K562 (cell line): ENCODE results near the gene PEBP1.

Experiments used
- C11orf30 ChIP-seq: fragments of 450-650 bp; IDR thresholded peaks from 2 replicates; pipeline ENCODE4 v1.6.1; 2016; ENCODE audit warnings: low read depth, mild to moderate bottlenecking
- CTCF ChIP-seq, 3 experiments: IDR thresholded peaks in 2 of 3; conservative IDR thresholded peaks in 1 of 3; 2 replicates each; pipeline ENCODE4 v1.5.1; 2011 to 2012; ENCODE audit warnings: low read length in 3 of 3, mild to moderate bottlenecking in 3 of 3, control low read depth in 2 of 3, improper control_type of control experiment in 1 of 3, inconsistent platforms in 1 of 3, low read depth in 1 of 3, mixed read lengths in 1 of 3, moderate library complexity in 1 of 3; ENCODE audit not compliant: insufficient read depth in 2 of 3
- NFRKB ChIP-seq: fragments of 450-650 bp; IDR thresholded peaks from 2 replicates; pipeline ENCODE4 v1.6.1; 2016; ENCODE audit warnings: low read depth
- POLR2AphosphoS2 ChIP-seq: IDR thresholded peaks from 2 replicates; pipeline ENCODE4 v1.6.1; 2012; ENCODE audit warnings: low read length, improper control_type of control experiment
- SIX5 ChIP-seq, 2 experiments: IDR thresholded peaks; 2 replicates each; pipeline ENCODE4 v1.6.1; 2011; ENCODE audit warnings: low read length in 2 of 2, borderline replicate concordance in 1 of 2, low read depth in 1 of 2, mild to moderate bottlenecking in 1 of 2, moderate library complexity in 1 of 2; ENCODE audit not compliant: insufficient read depth in 1 of 2
- ZBED1 ChIP-seq: IDR thresholded peaks from 2 replicates; pipeline ENCODE4 v1.6.1; 2014
- ZNF24 ChIP-seq: fragments of 450-650 bp; IDR thresholded peaks from 2 replicates; pipeline ENCODE4 v1.6.1; 2016

- TF ChIP-seq ZNF24 (no peak), SIX5 (IDR thresholded peaks at IDR 0.05; ENCODE audit: borderline replicate concordance in 1 of 2, insufficient read depth in 1 of 2, low read depth in 1 of 2, low read length in 2 of 2) (no peak), C11orf30 (no peak), POLR2AphosphoS2 (no peak), CTCF (IDR thresholded peaks at IDR 0.05 in 2 of 3, conservative IDR thresholded peaks at IDR 0.05 in 1 of 3; ENCODE audit: insufficient read depth in 2 of 3, low read depth in 1 of 3, low read length in 3 of 3) (no peak), NFRKB (no peak), ZBED1 (no peak)
These were observed 28.9 kb upstream of the PEBP1 start for GRCh38 chr12:118107011-118107410.
